Measurements from ENCODE around the gene SLX4IP. TPM values are rescaled to one million over a fixed set of nuclear protein-coding genes. Genes with fewer than 3 reads are reported as not detected.
"Not testable (repeated sequence)": the region's sequence is repeated elsewhere in the genome, so short reads cannot be mapped to it uniquely, and the experiment has no call there.

SLX4IP gene
- 12.6 TPM for polyA plus RNA-seq (ENCODE audit: insufficient read length)
- long read RNA-seq, donor 1: 0 reads
- long read RNA-seq, donor 2, full-length matches to known transcripts: 1 of 1 reads
- long read RNA-seq, donor 2, partial matches to known transcripts: 0 of 1 reads
- long read RNA-seq, donor 2, other reads (novel, unspliced or antisense): 0 of 1 reads
- long read RNA-seq, donor 3: 0 reads
- long read RNA-seq, donor 4: 0 reads
- long read RNA-seq, donor 5, full-length matches to known transcripts: 1 of 1 reads
- long read RNA-seq, donor 5, partial matches to known transcripts: 0 of 1 reads
- long read RNA-seq, donor 5, other reads (novel, unspliced or antisense): 0 of 1 reads
- long read RNA-seq, donor 6: 0 reads
- long read RNA-seq, donor 7, full-length matches to known transcripts: 1 of 1 reads
- long read RNA-seq, donor 7, partial matches to known transcripts: 0 of 1 reads
- long read RNA-seq, donor 7, other reads (novel, unspliced or antisense): 0 of 1 reads
- long read RNA-seq, donor 8, full-length matches to known transcripts: 2 of 2 reads
- long read RNA-seq, donor 8, partial matches to known transcripts: 0 of 2 reads
- long read RNA-seq, donor 8, other reads (novel, unspliced or antisense): 0 of 2 reads

DNA sequence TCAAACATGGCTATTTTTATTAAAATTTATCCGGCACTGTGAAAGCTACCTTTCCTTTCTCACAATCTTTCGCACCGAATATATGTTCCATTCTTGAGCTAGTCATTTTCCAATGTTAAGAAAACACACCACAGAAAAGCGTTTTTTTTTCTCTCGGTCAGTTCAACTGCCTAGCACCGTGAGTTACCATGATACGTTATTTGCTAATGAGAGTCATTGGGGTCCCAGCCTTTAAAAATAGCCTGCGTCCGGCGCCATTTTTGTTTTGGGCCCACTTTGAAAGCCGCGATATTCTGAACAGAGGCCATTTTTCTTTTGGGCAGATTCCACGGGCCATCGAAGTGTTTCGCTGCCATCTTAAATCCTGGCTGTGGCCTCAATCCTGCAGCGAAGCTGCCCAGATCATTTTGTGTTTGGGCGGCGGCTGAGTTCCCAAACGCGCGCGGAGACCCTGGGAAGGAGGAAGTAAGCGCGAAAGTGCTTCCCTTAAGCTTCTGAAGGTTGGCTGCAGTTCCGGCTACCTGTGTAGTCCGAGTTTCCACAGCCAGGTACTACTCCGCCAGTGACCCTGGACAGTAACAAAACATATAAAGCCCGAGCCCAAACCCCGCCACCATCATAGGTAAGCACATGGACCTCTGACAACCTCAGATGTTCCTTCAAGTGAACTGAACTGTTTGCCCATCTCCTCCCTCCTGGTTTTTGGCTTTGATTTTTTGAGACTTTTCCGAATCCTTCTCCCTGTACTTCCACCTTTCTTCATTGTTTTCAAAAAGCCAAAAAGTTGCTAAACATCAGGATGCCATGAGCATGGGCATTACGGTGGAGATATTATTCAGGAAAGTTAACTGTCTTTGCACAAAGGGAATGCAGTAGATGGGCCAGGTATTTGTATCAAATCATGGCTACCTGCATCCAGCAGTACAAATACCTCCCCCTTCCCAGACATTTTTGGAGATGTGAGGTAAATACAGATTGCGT lies at the start of gene SLX4IP:
SLX4IP (plus strand) TSS at position 474 of the 981 bp plus-strand sequence. CDS start 22,900 bp downstream, outside the sequence.
- DNase-seq: peak; percentile 98

DNA sequence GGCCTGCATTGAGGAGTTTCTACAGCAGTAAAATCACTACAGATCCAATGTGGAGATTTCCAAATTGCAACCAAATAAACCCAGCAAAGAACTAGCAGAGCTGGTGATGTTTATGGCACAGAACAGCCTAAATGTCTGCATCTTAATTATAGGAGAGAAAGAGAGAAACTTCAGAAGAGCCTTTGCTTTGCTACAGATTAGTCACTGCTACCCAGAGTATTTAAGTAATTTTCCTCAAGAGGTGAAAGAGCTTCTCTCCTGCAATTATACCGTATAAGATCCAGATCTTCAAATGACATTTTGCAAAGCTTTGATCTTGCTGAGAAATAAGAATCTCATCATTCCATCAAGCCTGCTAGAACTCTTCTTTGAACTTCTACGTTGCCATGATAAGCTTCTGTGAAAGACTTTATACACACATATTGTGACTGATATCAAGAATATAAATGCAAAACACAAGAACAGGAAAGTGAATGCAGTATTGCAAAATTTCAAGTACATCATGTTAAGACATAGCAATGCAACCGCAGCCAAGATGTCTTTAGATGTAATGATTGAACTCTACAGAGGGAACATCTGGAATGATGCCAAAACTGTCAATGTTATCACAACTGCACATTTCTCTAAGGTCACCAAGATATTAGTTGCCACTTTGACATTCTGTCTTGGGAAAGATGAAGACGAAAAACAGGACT lies 49.1 kb upstream of the SLX4IP start:
- DNase-seq: no peak

DNA sequence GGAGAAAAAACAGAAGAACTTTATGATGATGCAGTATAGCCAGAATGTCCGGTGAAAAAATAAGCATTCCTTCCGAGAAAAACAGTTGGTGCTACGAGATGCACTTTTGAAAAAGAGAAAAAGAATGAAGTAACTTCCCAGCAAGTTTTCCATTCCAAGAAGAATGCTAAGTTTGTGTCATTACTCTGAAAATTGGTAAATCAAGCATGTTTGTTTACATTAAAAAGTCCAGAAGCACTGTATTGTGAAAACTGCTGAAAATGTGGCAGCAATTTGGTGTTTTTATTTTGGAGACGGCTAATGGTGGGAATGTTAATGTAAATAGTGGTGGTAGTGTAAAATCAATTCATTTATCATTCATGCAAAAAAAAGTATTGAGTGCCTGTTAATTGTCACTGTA lies 47.4 kb upstream of the SLX4IP start:
- DNase-seq: no peak

DNA sequence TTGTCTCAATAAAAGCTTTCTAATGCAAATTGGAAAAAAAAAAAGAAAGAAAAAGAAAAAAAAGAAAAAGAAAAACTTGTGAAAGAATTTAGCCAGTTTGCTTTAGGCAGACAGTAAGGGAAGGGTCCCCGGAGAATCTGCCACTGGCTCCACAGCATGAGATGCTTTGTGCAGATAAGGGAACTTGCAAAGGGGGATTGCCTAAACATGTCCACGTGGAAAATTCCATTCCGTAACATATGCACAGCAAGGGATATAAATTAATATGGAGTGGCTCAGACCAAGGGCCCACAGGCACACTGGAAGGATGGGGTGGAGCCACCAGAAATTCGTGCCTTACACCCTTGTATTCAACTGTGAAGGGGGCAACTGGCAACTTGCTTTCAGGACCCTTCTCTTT lies 46.5 kb upstream of the SLX4IP start:
- DNase-seq: no peak

DNA sequence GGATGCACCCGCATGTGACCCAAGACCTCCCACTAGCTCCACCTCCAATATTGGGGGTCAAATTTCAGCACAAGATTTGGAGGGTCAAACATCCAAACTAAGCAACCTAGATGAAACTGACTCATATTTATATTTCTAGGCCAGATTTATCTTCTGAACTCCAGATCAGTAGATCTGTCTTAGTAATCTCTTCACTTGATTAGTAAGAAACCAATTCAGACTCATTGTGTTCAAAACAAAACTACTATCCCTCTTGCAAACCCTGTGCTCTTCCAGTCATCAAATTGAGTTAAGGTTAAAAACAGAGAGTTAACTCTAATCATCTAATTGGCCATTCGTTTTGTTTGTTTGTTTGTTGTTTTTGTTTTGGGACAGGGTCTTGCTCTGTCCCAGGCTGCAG lies 44.4 kb upstream of the SLX4IP start:
- DNase-seq: no peak

DNA sequence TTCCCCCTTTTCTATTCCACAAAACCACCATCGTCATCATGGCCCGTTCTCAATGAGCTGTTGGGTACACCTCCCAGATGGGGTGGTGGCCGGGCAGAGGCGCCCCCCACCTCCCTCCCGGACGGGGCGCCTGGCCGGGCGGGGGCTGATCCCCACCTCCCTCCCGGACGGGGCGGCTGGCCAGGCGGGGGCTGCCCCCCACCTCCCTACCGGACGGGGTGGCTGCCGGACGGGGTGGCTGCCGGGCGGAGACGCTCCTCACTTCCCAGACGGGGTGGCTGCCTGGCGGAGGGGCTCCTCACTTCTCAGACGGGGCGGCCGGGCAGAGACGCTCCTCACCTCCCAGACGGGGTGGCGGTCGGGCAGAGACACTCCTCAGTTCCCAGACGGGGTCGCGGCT lies 40.4 kb upstream of the SLX4IP start:
- not testable (repeated sequence) for DNase-seq

DNA sequence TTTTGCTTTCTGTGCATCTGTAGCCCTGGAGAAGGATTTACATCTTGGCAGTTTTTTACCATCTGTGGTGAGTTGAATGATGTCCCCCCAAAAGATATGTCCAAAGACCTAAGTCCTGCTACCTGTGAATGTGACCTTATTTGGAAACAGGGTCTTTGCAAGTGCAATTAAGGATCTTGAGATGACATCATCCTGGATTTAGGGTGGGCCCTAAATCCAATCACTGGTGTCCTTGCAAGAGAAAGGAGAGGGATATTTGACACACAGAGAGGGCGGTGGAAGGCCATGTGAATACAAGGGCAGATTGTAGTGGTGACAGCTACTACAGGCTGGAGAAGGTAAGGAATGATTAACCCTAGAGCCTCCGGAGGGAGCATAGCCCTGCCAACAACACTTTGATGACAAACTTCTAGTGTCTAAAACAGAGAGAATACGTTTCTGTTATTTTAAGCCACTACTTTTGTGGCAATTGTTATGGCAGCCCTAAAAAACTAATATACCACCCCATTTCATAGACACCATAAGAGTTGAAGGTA lies 36.2 kb upstream of the SLX4IP start:
- no peak for DNase-seq

DNA sequence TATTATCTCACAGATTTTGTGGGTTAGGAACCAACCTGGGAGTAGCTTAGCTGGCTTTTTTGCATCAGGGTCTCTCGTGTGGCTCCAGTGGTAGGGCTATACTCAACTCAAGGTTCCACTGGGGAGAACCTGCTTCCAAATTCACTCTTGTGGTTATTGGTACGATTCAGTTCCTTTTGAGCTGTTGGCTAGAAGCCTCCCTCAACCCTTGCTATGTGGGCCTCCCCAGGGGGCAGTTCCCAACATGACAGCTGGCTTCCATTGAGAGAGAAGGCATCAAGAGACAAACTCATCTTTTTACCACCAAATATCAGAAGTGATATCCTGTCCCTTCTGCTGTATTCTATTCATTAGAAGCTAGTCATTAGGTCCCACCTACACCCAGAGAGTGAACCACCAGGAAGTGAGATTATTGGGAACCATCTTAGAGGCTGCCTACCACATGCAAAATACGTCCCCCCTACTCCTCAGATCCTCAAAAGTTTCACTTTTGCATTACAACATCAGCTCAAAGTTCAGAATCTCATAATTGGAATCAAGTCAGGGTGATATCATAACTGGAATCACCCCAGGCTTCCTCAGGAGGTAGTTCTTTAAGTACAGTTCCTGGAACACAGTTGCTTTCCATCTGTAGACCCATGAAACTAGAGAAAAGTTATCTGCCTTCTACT lies 32.0 kb upstream of the SLX4IP start:
- DNase-seq: no peak

DNA sequence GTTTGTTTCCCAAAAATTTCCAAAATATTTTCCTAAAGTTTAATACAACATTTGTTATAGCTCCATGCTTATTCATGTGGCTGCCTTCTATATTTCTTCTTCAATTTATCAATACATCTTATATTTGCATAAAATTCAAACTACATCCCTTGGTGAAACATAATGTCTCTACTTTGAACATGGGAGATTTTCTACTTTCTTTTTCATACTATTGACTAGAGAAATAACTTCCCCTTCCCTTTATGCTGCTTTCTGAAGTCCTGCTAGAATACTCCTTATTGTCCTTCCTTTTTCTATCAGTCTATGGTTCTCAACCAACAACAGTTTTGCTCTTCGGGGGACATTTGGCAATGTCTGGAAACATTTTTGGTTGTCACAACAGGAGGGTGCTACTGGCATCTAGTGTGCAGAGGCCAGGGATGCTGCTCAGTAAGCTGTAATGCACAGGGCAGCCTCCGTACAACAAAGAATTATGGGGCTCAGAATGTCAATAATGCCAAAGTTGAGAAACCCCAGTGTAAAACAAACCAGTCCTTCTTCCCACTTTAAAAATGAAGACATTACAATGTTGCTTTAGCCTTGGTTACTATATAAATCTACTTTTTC lies 31.0 kb upstream of the SLX4IP start:
- no peak for DNase-seq

DNA sequence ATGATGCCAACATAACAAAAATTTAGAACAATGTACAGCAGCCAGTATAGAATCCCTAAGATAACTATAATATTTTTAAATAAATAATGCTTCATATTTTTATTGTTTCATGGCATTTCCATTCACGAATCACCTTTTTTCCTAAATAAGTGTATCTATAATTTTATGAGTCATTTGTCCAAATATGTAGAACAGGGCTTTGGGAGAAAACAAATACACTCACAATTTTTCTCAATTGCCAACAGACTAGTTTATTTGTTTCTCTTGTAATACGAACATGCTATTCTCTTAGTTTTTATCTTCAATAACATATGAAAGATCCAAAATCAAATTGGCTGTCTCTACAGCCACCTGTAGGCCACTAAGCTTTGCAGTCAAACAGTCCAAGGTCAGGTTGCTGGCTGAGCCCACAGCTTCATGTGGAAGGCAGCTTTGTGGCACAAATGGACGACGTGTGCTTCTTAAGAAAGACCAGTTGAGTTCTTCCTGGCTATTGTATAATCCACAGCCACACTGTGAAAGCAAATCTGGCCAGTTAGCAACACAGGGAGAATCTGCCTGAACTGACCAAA lies 30.1 kb upstream of the SLX4IP start:
- DNase-seq: no peak

DNA sequence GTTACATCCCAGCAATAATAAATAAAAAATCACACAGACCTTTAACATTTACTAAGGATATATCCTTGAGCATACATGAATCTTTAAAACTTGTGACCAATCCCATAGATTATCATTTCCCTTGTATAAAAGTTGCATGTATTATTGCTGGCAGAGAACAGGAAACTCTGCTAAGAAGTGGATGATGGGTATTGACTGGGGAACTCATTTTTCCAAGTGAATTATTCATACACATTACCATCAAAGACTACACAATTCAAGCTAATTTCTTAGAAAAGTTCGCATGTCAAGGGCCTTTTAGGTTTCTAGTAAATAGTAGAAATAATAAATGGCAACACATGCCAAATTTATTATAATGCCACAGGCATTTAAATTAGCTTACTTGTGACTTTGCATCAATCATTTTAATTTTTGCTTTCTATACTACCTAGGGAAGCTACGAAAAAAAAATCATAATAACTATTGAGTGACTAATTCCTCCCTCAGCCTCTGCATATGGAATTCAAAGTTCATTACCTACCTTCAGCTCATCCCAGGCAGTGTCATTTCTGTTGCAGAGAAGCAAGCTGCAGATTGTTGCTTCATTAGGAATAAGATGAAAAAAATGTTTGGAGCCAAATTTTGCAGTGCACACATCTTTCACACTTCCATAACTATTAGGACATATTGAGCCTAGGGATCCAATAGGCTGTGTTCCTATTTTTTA lies 26.8 kb upstream of the SLX4IP start:
- DNase-seq: no peak

DNA sequence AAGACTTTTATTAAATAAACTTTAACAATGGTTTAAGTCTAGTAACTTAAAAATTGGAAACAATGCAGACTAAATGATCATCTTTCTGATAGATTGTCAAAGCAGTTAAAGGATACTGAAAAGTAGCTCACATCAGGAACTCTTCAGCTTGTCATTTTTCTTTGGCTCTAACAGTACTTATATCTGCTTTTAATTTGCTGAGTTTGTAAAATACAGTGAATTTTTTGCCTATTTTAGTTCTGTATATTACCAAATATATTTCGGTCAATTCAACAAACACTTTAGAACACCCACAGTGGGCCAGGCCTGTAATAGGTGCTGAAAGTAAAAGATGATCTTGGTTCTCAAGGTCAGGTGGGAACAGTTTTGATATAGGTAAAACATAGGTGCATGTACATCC lies 23.4 kb upstream of the SLX4IP start:
- no peak for DNase-seq

DNA sequence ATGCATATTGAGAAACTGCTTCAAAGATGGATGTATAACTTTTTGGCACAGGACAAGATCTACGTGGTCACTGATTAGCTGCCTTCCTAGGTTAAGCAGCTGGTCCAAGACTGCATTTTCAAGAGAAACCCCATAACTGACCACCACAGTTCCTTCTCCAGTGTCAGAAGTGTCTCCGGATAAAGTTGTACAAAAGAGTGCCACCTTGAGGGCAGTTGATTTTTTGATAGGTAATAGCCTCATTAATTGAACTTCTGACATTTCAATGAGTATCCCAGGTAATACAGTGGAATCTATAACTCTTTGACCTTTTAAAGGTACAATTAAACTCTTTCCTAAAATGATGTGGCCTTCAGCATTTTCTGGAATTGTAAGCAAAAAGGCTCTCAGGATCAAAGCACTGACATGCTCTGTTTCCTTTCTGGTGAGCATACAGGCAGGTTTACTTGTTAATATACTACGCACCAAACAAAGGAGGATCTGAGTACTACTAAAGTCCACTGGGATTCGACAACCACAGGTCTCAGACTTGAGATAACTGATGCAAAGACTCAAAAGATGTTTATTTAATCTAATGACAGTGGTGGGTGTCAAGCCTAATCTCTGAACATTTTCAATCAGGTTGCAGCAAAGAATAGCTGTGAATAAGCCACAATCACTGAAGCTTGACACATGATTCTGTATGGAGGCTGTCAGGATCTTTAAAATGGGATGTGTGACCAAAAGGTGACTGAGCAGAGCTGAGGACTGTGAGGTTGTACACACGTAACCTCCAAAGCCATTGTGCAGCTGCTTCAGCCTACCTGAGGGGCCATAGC lies 22.3 kb upstream of the SLX4IP start:
- no peak for DNase-seq

DNA sequence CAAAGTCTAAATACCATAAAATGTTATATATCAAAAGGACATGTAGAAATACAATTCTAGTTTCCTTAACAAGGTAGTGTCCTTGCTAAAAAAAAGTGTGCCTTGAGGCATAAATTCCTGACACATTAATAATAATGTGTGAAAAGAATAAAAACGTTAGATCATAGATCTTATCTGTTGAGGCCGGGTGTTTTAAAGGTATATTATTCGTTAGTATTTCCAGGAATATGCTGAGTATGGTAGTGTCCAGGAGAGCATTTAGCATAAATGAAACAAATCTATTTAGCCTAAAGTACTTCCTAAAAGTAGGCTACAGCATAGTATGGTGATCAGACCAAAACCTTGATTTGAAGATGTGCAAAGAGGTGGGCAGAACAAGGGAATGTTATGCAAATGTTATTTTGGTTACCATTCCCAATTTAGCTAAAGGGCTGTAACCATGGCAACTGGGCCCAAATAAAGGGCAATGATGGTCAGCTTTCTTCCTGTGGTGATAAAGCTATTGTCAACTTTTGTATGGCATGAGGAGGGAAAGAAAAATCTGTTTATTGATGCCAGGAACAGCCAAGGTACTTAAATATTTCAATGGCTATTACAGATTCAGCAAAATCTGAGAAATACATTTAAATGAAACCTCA lies 20.0 kb upstream of the SLX4IP start:
- no peak for DNase-seq

DNA sequence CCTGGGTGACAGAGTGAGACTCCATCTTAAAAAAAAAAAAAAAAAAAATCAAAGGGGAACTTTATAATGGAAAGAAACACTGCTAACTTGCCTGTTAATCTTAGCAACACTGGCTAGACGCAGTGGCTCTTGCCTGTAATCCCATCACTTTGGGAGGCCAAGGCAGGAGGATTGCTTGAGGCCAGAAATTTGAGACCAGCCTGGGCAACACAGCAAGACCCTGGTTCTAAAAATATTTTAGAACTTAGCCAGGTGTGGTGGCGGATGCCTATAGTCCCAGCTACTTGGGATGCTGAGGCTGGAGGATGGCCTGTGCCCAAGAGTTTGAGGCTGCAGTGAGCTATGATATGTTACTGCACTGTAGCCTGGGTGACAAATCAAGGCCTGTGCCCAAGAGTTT lies 17.9 kb upstream of the SLX4IP start:
- DNase-seq: not testable (repeated sequence)

DNA sequence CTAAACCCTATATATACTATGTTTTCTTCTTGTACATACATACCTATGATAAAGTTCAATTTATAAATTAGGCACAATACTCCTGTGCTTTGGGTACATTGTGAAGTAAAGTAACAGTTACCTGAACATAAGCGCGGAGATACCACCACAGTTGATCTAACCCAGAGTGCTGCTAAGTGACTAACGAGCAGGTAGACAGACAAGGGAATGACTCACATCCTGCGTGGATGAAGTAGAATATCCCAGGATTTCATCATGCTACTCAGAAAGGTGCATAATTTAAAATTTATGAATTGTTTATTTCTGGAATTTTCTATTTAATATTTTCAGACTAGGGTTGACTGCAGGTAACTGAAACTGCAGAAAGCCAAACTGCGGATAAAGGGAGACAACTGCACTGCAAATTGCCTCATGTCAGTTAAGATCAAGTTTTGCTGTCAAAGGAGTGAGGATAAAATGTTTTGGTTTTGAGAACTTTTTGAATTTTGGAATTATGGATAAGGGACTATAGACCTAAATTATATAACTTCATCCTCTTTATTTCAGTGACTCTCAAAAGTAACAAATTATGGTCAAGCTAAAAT lies 15.5 kb upstream of the SLX4IP start:
- no peak for DNase-seq

DNA sequence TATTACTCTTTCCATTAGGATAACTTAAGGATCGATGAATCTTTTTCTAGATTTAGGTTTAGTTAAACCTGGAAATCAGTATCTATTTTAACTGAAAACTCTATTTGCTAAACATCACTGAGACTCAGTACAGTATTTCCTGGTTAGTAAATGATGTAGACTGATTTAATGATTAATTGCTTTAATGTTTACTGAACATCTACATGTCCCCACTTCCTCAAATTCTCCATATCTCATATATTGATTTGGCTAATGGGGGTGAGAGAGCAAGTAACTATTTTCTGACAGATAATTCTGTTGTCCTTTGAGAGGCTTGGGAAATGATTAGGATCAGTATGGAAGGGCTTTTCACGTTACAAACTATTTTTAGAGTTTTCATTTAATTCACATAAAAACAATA lies 11.4 kb upstream of the SLX4IP start:
- no peak for DNase-seq

All from left kidney (tissue), 8 donors.